Ascending aorta (tissue), 2 donors: Measurements from ENCODE around the gene AMBRA1. TPM values are rescaled to one million over a fixed set of nuclear protein-coding genes. Genes with fewer than 3 reads are reported as not detected.

Experiments used
- DNase-seq, 2 donors: peaks; one replicate each; pipeline ENCODE4 v3.0.0-alpha.2; 2019; ENCODE audit warnings: low spot score in 2 of 2
- H3K27ac ChIP-seq, 2 donors: fragments of 200-600 bp; sonication (generic); one replicate each; pipeline ENCODE4 v1.5.1; 2016 to 2017; ENCODE audit warnings: mild to moderate bottlenecking in 1 of 2
- H3K27me3 ChIP-seq: fragments of 200-600 bp; sonication (generic); one replicate; pipeline ENCODE4 v1.5.1; 2017
- H3K36me3 ChIP-seq, 2 donors: fragments of 200-600 bp; sonication (generic); one replicate each; pipeline ENCODE4 v1.5.1; 2016
- H3K4me1 ChIP-seq, 2 donors: fragments of 200-600 bp; sonication (generic); one replicate each; pipeline ENCODE4 v1.5.1; 2016 to 2017; ENCODE audit warnings: mild to moderate bottlenecking in 1 of 2
- H3K4me3 ChIP-seq, 2 donors: fragments of 200-600 bp; sonication (generic); one replicate each; pipeline ENCODE4 v1.5.1; 2016 to 2017; ENCODE audit warnings: mild to moderate bottlenecking in 1 of 2
- H3K9me3 ChIP-seq, 2 donors: fragments of 200-600 bp; sonication (generic); one replicate each; pipeline ENCODE4 v1.5.1; 2016
- intact Hi-C: fragments of 100-400 bp; cut with DNase I; formaldehyde crosslinking; loops from one replicate; pipeline ENCODE4 v1.15.1; 2023
- total RNA-seq: library from RNA; depleted of rRNA; stranded (reverse); fragments of >200 nt; gene quantifications from one replicate; pipeline ENCODE4 v1.1.0, GENCODE V29; 2016
- TF ChIP-seq, protein P1 (sequence below), 3 experiments: fragments of 200-600 bp in 2 of 3; fragments of 450-650 bp in 1 of 3; sonication (generic) in 2 of 3; IDR thresholded peaks; one replicate each; pipeline ENCODE4 v1.5.1; 2016 to 2019; ENCODE audit warnings: antibody characterized with exemption in 3 of 3, mild to moderate bottlenecking in 1 of 3, moderate library complexity in 1 of 3

AMBRA1 gene
- total RNA-seq, 1 donor from 2014 or later = 12.1 TPM

DNA sequence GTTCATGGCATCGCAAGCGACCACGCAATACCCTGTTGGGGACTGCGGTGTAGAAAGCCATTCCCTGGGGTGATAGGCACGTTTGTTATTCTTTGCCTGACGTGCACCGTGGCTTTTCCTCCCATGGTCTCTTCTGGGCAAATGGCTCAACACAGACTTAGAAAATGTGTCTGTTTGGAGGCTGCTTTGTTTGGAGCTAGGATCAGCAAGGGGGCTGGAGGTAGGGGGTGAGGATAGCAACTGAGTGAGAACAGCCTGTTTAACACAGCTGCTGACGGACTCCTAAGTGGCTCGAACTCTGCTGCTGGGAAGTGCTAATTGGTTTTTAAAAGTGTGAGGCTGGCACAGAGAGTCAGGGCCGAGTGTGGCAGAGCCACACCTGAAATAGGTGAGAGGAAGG lies 186.2 kb downstream of the AMBRA1 start:
- H3K27me3 ChIP-seq = no peaks in the 10 kb centered on the region
- H3K36me3 ChIP-seq = peaks cover 43 to 65% of the 10 kb centered on the region in 2 donors
- intact Hi-C loops = no loop called here
- TF ChIP-seq, protein P1, sequence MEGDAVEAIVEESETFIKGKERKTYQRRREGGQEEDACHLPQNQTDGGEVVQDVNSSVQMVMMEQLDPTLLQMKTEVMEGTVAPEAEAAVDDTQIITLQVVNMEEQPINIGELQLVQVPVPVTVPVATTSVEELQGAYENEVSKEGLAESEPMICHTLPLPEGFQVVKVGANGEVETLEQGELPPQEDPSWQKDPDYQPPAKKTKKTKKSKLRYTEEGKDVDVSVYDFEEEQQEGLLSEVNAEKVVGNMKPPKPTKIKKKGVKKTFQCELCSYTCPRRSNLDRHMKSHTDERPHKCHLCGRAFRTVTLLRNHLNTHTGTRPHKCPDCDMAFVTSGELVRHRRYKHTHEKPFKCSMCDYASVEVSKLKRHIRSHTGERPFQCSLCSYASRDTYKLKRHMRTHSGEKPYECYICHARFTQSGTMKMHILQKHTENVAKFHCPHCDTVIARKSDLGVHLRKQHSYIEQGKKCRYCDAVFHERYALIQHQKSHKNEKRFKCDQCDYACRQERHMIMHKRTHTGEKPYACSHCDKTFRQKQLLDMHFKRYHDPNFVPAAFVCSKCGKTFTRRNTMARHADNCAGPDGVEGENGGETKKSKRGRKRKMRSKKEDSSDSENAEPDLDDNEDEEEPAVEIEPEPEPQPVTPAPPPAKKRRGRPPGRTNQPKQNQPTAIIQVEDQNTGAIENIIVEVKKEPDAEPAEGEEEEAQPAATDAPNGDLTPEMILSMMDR (IDR thresholded peaks at IDR 0.05) = no peak
- no peak overlapping the region for H3K27ac ChIP-seq
- DNase-seq = no peak
- no peak overlapping the region for H3K4me3 ChIP-seq
- H3K9me3 ChIP-seq = no peaks in the 10 kb centered on the region
- no peaks in the 10 kb centered on the region for H3K4me1 ChIP-seq

DNA sequence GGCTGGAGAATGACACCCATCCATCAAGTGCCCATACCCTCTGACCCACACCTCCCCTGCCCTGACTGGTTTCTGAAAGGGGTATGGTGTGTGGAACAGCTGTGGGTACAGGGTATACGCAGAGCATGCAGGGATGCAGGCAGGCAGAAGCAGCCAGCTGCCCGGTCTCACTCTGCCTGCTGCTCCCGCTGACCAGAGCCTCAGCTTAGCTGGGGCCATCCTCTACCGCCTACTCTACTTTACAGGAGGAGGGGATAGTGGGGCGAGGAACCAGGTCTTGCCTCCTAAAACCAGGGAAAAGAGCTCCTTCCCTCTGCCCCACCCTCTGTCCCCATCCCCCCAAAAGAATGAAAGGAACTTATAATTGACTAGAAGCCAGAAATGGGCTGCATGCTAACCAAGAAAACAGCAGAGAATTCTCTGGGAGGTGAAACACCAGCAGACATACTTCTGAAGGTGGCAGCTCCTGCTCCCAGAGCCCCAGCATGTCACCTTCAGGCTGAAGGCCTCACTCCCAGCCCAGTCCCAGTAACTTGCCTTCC lies 189.3 kb downstream of the AMBRA1 start:
- DNase-seq = no peak
- Histone ChIP-seq H3K9me3 (no peaks in the 10 kb centered on the region), H3K27me3 (no peaks in the 10 kb centered on the region), H3K4me1 (no peaks in the 10 kb centered on the region), H3K27ac (no peak overlapping the region), H3K4me3 (no peak overlapping the region), H3K36me3 (peaks cover 35 to 64% of the 10 kb centered on the region in 2 donors)
- intact Hi-C loops = no loop called here
- TF ChIP-seq, protein P1 (IDR thresholded peaks at IDR 0.05) = no peak

GRCh38 chr11:46402957-46403902 lies 190.6 kb downstream of the AMBRA1 start:
- DNase-seq = no peak
- Histone ChIP-seq H3K4me3 (no peak overlapping the region), H3K4me1 (no peaks in the 10 kb centered on the region), H3K9me3 (no peaks in the 10 kb centered on the region), H3K27me3 (no peaks in the 10 kb centered on the region), H3K36me3 (peaks cover 23 to 62% of the 10 kb centered on the region in 2 donors), H3K27ac (no peak overlapping the region)
- intact Hi-C loops = no loop called here
- TF ChIP-seq, protein P1 (IDR thresholded peaks at IDR 0.05) = no peak

GRCh38 chr11:46397526-46397925 lies 196.3 kb downstream of the AMBRA1 start:
- Histone ChIP-seq H3K27me3 (no peaks in the 10 kb centered on the region), H3K4me1 (peaks cover 3 to 4% of the 10 kb centered on the region in 2 donors), H3K4me3 (no peak overlapping the region), H3K36me3 (peaks cover 17 to 45% of the 10 kb centered on the region in 2 donors), H3K9me3 (no peaks in the 10 kb centered on the region), H3K27ac (no peak overlapping the region)
- intact Hi-C loops = no loop called here
- TF ChIP-seq, protein P1 (IDR thresholded peaks at IDR 0.05) = no peak
- no peak for DNase-seq

GRCh38 chr11:46393759-46394158 lies 200.1 kb downstream of the AMBRA1 start:
- Histone ChIP-seq H3K27ac (no peak overlapping the region), H3K4me1 (peaks cover 14 to 21% of the 10 kb centered on the region in 2 donors), H3K36me3 (peaks cover 17 to 28% of the 10 kb centered on the region in 2 donors), H3K9me3 (no peaks in the 10 kb centered on the region), H3K4me3 (no peak overlapping the region), H3K27me3 (peaks cover 16% of the 10 kb centered on the region)
- TF ChIP-seq, protein P1 (IDR thresholded peaks at IDR 0.05) = no peak
- DNase-seq = no peak
- intact Hi-C loops = loop anchor here (5.0 kb wide), 1 partner anchor 144 kb away; no protein-coding TSS in a partner anchor
